ENCODE results near the gene TESK2.

DNA sequence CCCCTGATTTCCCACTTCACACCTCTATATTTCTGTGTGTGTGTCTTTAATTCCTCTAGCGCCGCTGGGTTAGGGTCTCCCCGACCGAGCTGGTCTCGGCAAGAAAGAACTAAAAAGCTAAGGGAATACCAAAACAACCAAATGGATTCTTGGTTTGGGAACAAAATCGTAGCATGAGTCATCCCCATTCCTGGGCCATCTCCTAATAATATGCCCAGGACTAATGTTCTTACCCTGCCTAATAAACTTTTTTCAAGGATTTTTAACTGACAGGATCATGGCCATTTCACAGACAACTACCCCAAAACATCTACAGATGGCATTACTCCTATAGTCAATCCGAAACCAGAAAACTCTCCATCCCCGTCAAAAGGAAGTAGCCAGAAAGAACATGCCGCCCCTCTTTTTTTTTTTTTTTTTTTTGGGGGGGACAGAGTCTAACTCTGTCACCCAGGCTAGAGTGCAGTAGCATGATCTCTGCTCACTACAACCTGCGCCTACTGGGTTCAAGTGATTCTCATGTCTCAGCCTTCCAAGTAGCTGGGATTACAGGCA is 168.4 kb downstream of the TESK2 start:
- TF ChIP-seq, protein P1, sequence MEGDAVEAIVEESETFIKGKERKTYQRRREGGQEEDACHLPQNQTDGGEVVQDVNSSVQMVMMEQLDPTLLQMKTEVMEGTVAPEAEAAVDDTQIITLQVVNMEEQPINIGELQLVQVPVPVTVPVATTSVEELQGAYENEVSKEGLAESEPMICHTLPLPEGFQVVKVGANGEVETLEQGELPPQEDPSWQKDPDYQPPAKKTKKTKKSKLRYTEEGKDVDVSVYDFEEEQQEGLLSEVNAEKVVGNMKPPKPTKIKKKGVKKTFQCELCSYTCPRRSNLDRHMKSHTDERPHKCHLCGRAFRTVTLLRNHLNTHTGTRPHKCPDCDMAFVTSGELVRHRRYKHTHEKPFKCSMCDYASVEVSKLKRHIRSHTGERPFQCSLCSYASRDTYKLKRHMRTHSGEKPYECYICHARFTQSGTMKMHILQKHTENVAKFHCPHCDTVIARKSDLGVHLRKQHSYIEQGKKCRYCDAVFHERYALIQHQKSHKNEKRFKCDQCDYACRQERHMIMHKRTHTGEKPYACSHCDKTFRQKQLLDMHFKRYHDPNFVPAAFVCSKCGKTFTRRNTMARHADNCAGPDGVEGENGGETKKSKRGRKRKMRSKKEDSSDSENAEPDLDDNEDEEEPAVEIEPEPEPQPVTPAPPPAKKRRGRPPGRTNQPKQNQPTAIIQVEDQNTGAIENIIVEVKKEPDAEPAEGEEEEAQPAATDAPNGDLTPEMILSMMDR (IDR thresholded peaks at IDR 0.05), result no peak
- TF ChIP-seq POLR2A (IDR thresholded peaks at IDR 0.05), result no peak

All from Peyer's patch (tissue), 4 donors.